Stimulated activated CD8-positive, alpha-beta memory T cell treated with anti-CD3 and anti-CD28 coated beads, Interleukin-4, amount 100 ng/mL, for 48 hours (primary cell): Measurements from ENCODE around the gene ERC2.
A peak's percentile ranks its signal among the peaks of the same experiment; 100 is the strongest.

Experiments used
- DNase-seq: peaks from one replicate; pipeline ENCODE4 v3.0.0-alpha.2; 2020

The ERC2 gene

DNA sequence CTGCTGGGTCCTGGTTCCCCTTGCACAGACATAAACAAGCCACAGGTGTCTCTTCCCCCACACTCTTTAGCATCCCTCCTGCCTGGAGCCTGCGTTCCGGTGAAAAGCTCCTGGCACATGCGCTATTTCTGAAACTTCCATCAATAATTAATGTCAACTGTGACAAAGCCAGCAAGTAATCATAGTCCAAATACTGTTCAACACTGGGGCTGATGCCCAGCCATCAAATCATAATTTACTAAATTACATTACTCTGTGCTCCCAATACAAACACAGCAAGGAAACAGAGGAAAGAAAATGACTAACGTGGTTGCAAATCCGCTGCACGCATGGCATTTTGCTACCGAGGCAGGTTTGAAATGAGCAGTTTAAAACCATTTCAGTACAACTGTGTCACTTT lies 294.7 kb downstream of the ERC2 start:
- no peak for DNase-seq

DNA sequence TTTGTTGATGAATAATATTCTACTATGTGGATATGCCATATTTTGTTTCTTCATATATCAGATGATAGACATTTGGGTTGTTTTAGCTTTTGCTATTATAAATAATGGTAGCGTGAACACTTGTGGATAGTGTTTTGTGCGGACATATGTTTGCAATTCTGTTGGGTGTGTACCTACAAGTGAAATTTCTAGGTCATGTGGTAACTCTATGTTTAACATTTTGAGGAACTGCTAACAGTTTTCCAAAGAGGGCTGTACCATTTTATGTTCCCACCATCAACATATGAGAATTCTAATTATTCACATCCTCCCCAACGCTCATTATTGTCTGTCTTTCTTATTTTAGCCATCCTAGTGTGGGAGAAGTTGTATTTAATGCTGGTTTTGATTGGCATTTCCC lies 303.8 kb downstream of the ERC2 start:
- no peak for DNase-seq

DNA sequence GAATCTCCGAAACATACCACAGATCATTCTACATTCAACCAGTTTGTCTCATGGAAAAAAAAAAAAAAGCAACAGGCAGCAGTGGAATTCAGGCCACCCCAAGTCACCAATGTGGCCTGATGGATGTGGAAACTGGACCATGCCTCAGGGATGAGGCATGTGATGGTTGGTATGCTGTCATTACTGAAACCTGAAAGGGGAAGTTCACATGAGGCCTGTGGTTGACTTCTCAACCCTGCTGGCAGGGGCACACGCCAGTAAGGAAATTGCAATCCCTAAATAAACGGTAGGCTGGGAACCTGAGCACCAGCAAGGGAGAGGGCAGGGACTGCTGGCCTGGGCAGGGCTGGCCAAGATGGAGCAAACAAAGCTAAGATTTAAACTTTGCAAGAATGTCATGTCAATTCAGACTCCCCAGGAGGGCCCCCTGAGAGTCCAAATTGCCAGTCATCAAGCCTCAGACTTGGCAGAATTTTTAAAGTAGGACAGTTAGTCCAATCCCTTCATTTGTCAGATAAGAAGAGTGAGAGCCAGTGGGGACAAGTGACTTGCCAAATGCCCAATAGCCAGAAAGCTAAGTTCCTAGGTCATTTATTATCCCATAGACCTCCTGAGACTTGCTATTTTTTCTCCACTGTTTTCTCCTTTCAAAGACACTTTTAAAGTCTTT lies 310.4 kb downstream of the ERC2 start:
- DNase-seq, result no peak

DNA sequence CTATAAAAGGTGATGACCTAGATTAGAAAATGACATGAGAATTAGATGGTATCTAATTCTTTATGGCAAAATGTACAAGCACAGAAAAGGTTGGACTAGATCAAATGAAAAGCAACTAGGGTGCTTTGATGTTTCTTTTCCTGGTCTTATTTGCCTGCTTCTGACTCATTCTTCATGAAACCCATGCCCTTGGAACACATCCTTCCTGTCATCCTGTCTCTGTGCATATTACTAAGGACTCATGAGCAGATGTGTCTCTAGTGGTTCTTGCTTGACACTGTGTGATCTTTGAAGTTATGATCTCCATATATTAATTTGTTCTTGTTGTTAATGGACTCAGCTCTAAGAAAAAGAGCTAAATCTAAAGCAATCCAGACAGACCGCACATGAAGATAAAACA lies 314.0 kb downstream of the ERC2 start:
- DNase-seq, result no peak

DNA sequence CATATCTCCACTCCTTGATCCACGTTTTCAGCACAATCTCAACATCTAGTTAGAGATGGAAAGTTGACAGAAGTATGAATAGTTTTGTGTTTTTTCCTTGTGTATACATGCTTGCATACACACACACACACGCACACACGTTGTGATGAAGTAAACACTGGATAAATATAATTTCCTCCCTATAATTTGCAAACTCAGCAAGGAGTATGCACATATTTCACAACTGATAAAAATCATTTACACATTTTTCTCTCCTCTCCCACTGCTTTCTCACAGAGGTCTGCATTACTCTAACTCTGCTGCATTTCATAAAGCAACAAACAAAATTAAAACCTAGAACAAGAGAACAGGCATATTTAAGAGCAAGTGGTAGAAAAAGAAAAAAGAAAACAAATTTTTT lies 320.9 kb downstream of the ERC2 start:
- no peak for DNase-seq

DNA sequence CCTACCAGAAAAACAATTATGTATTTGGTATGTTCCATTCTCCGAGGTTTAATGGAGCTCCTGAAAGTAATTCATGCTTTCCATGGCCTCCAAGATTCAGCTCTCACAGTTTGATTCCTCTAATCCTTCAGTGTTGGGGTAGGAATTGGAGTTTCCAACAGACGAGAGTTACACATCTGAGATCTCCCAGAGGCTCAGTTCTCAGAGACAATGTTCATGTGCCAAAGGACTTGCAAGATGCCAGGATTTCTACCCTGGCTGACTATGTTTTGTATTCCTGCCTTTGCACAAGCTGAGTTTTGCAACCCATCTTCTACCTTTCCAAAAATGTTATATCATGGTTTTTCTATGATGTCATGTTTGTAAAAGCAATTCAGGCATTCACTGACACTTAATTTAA lies 322.9 kb downstream of the ERC2 start:
- DNase-seq, result no peak

DNA sequence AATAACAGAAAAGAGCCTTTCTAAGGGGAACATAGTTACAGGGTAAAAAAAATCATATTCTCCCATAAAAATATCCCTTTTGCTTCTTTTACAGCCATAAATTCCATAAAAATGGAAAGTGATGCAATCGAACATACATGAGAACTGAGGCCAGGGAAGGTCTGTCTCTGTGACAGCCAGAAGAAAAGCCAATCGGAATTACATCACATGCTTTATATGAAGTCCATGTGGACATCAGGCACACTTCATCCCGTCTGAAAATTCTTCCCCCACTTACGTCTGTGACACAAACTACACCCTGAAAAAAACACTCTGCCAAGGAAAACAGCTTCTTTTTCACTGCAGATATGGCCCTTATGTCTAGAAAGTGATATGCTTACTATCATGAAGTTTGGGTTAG lies 323.5 kb downstream of the ERC2 start:
- no peak for DNase-seq

DNA sequence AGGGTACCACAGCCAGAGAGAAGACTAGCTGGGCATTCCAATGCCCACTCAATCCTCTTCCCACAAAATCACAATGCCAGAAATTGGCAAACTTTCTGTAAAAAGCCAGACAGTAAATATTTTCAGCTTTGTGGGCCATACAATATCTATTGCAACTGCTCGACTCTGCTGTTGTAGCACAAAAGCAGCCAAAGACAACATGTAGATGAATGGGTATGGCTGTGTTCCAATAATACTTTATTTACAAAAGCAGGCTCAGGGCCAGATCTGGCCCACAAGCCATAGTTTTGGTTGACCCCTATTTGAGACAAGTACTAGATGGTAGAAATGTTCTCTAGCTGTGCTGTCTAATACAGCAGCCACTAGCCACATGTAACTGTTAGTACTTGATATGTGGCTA lies 330.9 kb downstream of the ERC2 start:
- no peak for DNase-seq

DNA sequence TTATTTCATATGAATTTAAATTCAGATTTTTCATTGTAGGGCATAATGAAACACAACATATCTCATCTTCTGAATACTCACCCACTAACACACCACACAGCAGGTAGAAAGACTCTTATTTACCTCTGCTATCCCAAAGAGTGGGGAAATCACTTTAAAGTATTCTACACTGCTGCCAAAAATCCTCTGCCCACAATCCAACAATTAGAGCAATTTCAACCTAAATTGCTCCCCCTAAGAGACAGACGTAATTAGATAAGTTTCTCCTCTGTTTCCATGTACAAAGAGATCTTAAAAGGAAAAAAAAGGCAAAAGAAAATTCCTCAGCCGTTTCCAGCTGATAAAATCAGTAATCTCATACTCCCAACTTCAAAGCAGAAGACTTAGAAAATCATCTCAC lies 331.8 kb downstream of the ERC2 start:
- no peak for DNase-seq

DNA sequence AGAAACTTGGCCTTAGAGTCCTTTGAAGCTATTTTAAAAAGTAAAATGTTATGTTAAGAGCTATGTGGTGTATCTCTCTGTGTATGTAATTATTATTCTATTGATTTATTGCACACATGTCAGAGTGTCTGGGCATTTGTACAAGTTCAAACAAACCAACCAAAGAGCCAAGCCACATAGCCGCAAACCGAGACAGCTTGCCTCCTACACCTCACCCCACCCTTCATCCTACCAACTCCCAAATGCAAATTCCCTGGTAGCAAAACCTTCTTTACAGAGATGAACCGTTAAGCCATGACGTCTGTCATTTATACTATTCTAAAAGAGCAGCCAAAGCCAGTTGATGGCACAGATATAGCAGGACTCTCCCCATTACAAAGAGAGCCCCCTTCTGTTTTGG lies 332.3 kb downstream of the ERC2 start:
- DNase-seq, result no peak

DNA sequence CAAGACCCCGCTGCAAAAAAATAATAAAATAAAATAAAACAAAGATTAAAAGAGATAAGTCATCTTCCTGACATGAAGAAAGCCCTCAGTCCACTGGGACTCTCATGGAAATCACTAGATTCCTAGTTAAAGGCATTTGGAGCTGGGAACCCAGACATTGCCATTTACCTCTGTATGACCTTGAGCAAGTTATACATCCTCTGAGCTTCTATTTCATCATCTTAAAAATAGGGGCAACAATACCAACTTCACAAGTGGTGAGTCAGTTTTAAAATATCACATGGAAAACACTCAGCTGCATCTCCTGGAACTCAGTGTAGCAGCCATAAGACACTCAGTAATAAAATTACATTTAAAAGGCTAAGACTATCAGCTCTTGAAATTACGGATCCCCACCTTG lies 334.8 kb downstream of the ERC2 start:
- DNase-seq, result no peak

DNA sequence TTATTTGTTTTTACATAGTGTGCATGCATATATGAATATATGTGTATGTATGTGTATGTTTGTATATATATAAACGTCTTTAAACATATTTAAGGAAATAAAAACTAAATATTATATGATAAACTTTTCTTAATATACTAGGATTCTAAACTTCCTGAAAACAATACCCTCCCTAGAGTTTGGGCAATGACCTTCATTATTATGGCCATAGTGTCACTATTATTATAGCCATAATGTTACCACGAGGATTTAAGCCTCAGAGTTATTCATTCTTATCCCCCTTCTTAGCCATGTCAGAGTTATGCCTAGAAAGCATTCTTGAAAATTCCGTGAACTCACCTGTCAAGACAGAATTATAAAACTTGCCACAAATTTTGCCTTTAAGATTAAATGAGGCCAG lies 335.5 kb downstream of the ERC2 start:
- no peak for DNase-seq

DNA sequence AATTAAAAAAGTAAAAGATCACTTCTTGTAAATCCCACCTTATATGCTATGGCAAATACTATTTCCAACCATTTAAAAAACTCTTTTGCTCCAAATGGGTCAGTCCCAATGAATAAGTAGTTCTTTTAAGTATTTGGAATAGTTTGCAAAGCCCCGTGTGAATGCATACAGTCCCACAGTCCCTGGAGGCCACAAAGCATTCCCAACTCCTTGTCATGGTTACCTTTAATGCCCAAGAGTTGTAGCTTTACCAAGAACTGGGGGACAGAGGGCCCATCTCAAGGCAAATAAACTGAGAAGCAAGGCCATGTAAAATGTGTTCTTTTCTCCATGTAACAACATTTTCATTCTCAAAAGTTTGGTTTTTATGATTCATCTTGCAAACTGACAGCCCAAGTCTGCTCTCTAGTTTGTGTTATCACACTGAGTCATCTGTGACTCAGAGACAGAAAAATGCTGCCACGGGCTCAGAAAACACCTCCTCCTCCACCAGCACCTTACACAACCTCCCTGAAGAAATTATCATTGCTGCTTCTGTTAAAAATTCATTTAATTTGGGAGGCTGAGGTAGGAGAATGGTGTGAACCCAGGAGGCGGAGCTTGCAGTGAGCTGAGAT lies 336.2 kb downstream of the ERC2 start:
- peak; percentile 23 for DNase-seq

DNA sequence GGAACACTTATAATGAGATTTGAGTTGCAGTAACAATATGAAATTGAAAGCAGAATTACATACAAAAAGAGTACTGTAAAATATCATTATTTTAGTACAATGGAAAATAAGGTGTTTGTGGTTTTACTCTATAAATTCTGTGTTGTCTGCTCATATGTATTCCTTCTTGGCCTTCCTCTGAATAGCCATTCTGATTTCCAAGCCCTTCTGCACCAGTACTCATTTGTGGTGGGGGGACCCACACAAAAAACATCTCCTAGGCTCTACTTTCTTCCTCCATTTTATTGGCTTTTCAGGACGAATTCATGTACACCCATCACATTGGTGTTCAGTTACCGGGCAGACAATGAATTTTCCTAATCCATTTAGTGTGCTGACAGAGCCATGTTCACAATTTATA lies 338.2 kb downstream of the ERC2 start:
- no peak for DNase-seq

DNA sequence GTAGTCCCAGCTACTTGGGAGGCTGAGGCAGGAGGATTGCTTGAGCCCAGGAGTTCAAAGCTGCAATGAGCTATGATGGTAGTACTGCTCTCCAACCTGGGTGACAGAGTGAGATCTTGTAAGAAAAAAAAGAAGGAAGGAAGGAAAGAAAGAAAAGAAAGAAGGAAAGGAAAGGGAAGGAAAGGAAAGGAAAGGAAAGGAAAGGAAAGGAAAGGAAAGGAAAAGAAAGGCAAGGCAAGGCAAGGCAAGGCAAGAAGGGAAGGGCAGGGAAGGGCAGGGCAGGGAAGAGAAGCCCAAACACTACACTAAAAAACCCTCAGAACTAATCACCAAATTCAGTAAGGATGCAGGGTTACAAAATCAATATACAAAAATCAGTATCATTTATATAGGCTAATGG lies 341.6 kb downstream of the ERC2 start:
- DNase-seq, result no peak

DNA sequence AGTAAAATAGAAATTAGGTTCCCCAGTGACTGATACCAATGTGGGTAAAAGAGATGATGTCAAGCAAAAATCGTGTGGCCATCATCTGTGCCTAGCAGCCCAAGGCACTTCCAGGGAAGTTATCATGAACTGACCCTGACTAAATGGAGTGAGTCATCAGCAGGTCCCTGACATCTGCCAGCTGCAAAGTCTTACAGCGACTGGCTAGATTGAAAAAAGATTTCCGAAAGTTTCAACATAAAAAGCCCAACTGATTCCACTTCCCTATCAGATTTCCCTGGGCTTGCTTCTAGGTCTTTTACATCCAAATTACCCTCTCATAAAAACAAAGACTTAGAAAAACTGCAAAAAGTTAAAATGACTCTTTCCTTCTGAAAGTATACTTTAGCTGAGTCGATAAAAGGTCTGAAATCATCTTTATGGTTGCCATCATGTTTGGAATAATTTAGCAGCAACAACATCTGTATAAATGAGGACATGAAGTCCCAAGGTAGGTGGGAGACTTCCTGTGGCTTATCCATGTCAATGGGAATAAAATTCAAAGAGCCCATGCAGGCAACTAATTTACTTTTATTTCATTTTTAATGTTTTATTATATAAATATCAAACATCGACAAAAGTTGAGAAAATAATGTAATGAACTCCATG lies 342.8 kb downstream of the ERC2 start:
- no peak for DNase-seq

DNA sequence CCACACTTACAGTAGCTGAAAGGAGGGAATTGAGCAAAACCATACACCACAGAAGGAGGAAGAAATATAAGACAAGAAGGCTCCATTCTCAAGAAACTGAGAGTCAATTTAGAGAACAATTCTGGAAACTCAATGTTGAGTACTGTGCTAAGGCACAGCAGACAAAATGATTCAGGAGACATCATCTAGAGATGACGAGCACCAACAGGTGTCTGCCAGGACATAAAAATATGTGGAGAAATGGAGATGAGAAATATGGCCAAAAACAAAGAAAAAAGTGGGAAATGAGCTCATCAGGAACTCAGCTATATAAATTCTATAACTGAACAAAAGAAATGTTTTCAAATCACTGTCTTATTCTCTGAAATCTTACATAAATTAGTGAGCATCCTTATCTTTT lies 343.7 kb downstream of the ERC2 start:
- no peak for DNase-seq

DNA sequence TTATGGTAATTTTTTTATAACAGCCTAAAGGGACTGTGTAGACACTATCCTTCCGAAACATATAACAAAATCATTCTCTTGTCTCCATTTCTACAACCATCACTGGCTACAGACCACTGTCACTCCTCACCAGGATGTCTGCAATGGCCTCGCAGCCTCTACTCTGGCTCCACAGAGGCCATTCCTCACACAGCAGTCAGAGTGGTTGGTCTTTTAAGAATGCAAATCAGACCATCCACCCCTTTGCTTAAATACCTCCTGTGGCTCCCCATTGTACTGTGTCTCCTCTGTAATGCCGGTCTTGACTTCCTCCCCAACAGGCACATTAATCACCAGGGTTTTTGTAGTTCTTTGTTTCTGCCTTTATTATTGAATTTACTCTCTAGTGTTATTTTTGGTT lies 344.8 kb downstream of the ERC2 start:
- DNase-seq, result no peak

DNA sequence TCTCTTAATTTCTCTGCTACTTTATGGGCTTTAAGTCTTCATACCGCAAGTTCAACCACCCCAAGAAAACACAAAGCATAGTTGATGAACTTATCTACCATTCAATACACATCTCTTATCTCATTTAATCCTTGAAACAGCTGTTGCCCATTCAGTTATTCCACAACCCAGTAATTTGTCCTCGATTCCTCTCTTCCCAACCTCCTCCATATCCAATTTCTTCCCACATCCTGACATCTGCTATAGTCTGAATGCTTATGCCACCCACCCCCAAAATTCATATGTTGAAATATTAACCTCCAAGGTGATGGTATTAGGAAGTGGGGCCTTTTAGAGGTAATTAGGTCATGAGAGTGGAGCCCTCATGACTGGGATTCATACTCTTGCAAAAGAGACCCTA lies 345.4 kb downstream of the ERC2 start:
- no peak for DNase-seq

DNA sequence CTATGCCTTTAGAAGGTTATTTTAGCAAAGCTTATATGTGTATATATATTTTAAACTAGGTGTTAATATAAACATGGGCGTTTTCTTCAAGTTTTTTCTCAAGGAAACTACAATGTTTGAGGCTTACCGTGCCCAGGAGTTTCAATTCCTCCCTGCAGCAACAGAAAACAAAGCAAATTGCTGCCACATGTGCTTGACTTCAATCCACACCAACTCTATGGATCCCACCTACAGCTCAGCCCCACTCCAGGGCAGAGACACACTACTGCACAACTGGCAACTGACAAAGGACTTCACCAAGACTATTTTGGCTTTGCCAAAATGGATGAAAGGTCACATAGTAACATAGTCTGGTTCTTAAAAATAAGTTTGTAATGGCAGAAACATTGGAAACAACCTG lies 346.6 kb downstream of the ERC2 start:
- DNase-seq, result no peak

DNA sequence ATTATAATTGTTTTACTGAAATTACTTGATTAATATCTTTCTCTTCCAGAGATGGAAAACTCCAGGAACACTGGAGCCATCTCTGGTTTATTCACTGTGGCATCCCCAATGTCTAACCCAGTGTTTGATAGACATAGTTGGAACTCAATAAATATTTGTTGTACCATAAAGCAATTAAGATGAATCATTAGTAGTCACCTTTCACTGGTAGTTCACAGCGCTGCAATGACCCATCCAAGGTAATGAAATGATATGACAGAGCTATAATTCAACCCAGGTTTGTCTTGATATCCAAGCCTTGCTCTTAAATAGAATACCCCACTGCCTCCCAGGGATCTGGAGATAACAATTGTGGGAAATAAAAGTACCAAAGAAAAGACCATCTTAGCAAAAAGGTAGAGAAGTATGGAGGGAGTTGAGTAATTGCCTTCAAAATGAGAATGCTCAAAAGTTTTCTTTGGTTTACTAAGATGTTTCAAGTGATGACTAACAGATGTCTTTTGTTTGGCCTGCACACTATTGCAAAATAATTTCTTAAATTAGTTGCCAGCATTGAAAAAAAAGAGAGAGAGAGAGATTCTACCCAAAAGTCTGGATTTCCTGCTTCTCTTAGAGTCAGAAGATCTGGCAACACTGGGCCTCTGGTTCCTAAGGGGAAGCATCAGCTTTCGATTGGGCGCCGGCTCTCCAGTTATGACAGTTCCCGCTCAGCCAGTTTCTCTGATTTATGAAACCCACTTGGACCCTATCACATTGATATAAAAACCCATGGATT lies 348.5 kb downstream of the ERC2 start:
- no peak for DNase-seq

DNA sequence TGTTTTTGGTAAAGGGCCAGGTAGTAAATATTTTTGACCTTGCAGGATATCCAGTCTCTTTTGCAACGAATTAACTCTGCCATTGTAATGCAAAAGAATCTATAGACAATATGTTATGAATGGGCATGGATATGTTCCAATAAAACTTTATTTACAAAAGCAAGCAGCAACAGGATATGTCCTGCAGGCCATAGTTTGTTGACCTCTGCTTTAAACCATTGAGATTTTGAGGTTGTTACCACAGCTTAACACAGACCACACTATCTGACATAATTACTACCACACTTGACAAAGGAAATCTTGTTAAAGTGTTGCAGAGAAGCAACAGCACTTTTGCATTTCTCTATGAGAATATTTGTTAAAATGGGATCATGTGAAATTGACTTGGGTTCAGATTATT lies 349.3 kb downstream of the ERC2 start:
- DNase-seq, result no peak

DNA sequence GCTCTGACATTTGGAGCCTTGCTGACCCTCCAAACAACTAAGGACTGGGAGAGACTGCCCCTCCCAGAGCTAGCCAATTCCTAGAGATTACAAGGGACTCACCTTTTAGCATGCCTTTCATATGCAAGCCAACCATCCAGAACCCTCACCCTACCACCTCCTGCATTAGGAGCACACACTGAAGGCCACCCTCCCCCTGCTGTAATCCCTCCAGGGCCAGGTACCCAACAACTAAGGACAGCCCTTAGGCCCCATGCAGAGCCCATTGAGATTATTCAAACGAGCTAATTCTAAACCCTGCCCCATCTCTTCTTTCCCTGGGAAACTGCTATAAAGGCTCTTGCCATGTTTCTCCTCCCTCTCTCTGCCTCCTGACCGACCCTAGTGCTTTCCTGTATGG lies 352.6 kb downstream of the ERC2 start:
- no peak for DNase-seq

DNA sequence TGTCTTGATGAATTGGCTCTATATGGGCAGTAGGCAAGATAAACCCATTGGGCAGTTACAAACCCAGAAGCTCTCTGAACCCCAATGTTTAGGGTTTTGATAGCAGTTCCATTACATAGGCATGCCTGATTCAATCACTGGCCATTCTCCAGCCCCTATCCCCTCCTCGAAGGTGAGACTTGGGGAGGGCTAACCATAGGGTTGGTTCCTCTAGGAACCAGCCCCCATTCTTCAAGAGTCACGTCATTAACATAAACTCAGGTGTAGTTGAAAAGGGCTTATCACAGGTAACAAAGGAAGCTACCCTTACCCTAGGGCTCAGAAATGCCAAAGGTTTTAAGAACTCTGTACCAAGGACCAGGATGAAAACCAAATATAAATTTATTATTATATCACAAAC lies 353.1 kb downstream of the ERC2 start:
- DNase-seq, result no peak
